ENCODE measurements around the gene HMGB1. TPM values are rescaled to one million over a fixed set of nuclear protein-coding genes. Genes with fewer than 3 reads are reported as not detected.
"Not testable (repeated sequence)": the region's sequence is repeated elsewhere in the genome, so short reads cannot be mapped to it uniquely, and the experiment has no call there.

HMGB1 gene
- total and polyA plus RNA-seq, 2 donors from 2014 or later: 247 to 264 TPM

- Histone ChIP-seq H3K4me1 (ENCODE audit: control insufficient read depth in 2 of 3, insufficient read depth in 2 of 3, low read depth in 1 of 3, low read length in 3 of 3) (no peaks in the 10 kb centered on the region), H3K27me3 (ENCODE audit: control insufficient read depth, insufficient read depth, low read length) (no peaks in the 10 kb centered on the region), H3K9ac (ENCODE audit: low read length in 3 of 3) (no peak overlapping the region), H3K9me3 (ENCODE audit: control insufficient read depth in 2 of 3, insufficient read depth in 1 of 3, low read length in 3 of 3) (no peaks in the 10 kb centered on the region), H3K4me3 (ENCODE audit: low read length in 3 of 3) (no peak overlapping the region), H3K36me3 (ENCODE audit: control insufficient read depth in 2 of 3, insufficient read depth in 3 of 3, low read length in 3 of 3) (no peaks in the 10 kb centered on the region), H3K27ac (ENCODE audit: low read depth in 2 of 2, low read length in 2 of 2) (no peak overlapping the region)
- FAIRE-seq (no peak), DNase-seq (no peak)
- TF ChIP-seq CTCF (IDR thresholded peaks at IDR 0.05; ENCODE audit: borderline replicate concordance, extremely low read depth, insufficient read depth): no peak
- intact Hi-C loops (cut with DNase I): no loop called here
Measured at GRCh38 chr13:30456290-30456689, 9.4 kb downstream of the HMGB1 start.

GRCh38 chr13:30454991-30455390, 10.7 kb downstream of the HMGB1 start:
- intact Hi-C loops (cut with DNase I): no loop called here
- Histone ChIP-seq H3K36me3 (ENCODE audit: control insufficient read depth in 2 of 3, insufficient read depth in 3 of 3, low read length in 3 of 3) (no peaks in the 10 kb centered on the region), H3K9me3 (ENCODE audit: control insufficient read depth in 2 of 3, insufficient read depth in 1 of 3, low read length in 3 of 3) (no peaks in the 10 kb centered on the region), H3K9ac (ENCODE audit: low read length in 3 of 3) (no peak overlapping the region), H3K4me1 (ENCODE audit: control insufficient read depth in 2 of 3, insufficient read depth in 2 of 3, low read depth in 1 of 3, low read length in 3 of 3) (no peaks in the 10 kb centered on the region), H3K4me3 (ENCODE audit: low read length in 3 of 3) (no peak overlapping the region), H3K27ac (ENCODE audit: low read depth in 2 of 2, low read length in 2 of 2) (no peak overlapping the region), H3K27me3 (ENCODE audit: control insufficient read depth, insufficient read depth, low read length) (no peaks in the 10 kb centered on the region)
- DNase-seq: no peak
- FAIRE-seq: no peak
- TF ChIP-seq CTCF (IDR thresholded peaks at IDR 0.05; ENCODE audit: borderline replicate concordance, extremely low read depth, insufficient read depth): no peak

GRCh38 chr13:30453727-30454126, 12.0 kb downstream of the HMGB1 start:
- H3K4me3 ChIP-seq (ENCODE audit: low read length in 3 of 3): no peak overlapping the region

GRCh38 chr13:30451476-30451875, 14.3 kb downstream of the HMGB1 start:
- FAIRE-seq; H3K4me3 ChIP-seq (ENCODE audit: low read length in 3 of 3); DNase-seq; H3K9me3 ChIP-seq (ENCODE audit: control insufficient read depth in 2 of 3, insufficient read depth in 1 of 3, low read length in 3 of 3); intact Hi-C loops (cut with DNase I); H3K36me3 ChIP-seq (ENCODE audit: control insufficient read depth in 2 of 3, insufficient read depth in 3 of 3, low read length in 3 of 3); H3K9ac ChIP-seq (ENCODE audit: low read length in 3 of 3); H3K27me3 ChIP-seq (ENCODE audit: control insufficient read depth, insufficient read depth, low read length); H3K4me1 ChIP-seq (ENCODE audit: control insufficient read depth in 2 of 3, insufficient read depth in 2 of 3, low read depth in 1 of 3, low read length in 3 of 3); H3K27ac ChIP-seq (ENCODE audit: low read depth in 2 of 2, low read length in 2 of 2): not testable (repeated sequence)

More at GRCh38 chr13:30453727-30454126, 12.0 kb downstream of the HMGB1 start:
- TF ChIP-seq CTCF (IDR thresholded peaks at IDR 0.05; ENCODE audit: borderline replicate concordance, extremely low read depth, insufficient read depth): no peak
- no peaks in the 10 kb centered on the region for H3K36me3 ChIP-seq (ENCODE audit: control insufficient read depth in 2 of 3, insufficient read depth in 3 of 3, low read length in 3 of 3)
- FAIRE-seq (no peak), DNase-seq (no peak)
- H3K27me3 ChIP-seq (ENCODE audit: control insufficient read depth, insufficient read depth, low read length): no peaks in the 10 kb centered on the region
- no peak overlapping the region for H3K9ac ChIP-seq (ENCODE audit: low read length in 3 of 3)
- intact Hi-C loops (cut with DNase I): no loop called here
- H3K4me1 ChIP-seq (ENCODE audit: control insufficient read depth in 2 of 3, insufficient read depth in 2 of 3, low read depth in 1 of 3, low read length in 3 of 3): no peaks in the 10 kb centered on the region
- no peaks in the 10 kb centered on the region for H3K9me3 ChIP-seq (ENCODE audit: control insufficient read depth in 2 of 3, insufficient read depth in 1 of 3, low read length in 3 of 3)
- H3K27ac ChIP-seq (ENCODE audit: low read depth in 2 of 2, low read length in 2 of 2): no peak overlapping the region

All from kidney (tissue), 14 donors.